WERI-Rb-1 (cell line): ENCODE results near the gene ADCK1.

Experiments
- DNase-seq: peaks from one replicate; pipeline ENCODE4 v3.0.0-alpha.2; 2020
- H3K27ac ChIP-seq: fragments of 250-450 bp; sonication (Bioruptor Pico); 2 replicates; pipeline ENCODE4 v1.5.1; 2020; ENCODE audit warnings: mild to moderate bottlenecking, moderate library complexity
- H3K27me3 ChIP-seq: fragments of 250-450 bp; sonication (Bioruptor Pico); 2 replicates; pipeline ENCODE4 v1.5.1; 2021; ENCODE audit warnings: mild to moderate bottlenecking, low read depth, moderate library complexity; ENCODE audit not compliant: insufficient read depth, severe bottlenecking
- H3K36me3 ChIP-seq: fragments of 250-450 bp; sonication (Bioruptor Pico); 2 replicates; pipeline ENCODE4 v1.5.1; 2020; ENCODE audit warnings: mild to moderate bottlenecking, moderate library complexity
- H3K4me3 ChIP-seq: 2 replicates; pipeline ENCODE4 v1.5.1; 2011; ENCODE audit warnings: low read depth, mild to moderate bottlenecking, control low read depth, low read length
- H3K9me3 ChIP-seq: fragments of 250-450 bp; sonication (Bioruptor Pico); 2 replicates; pipeline ENCODE4 v1.5.1; 2021; ENCODE audit warnings: mild to moderate bottlenecking, moderate library complexity; ENCODE audit not compliant: severe bottlenecking
- TF ChIP-seq, protein P1 (sequence below): IDR thresholded peaks from 2 replicates; pipeline ENCODE4 v1.5.1; 2011; ENCODE audit warnings: low read depth, mild to moderate bottlenecking, control low read depth, inconsistent platforms, low read length

ADCK1 gene

DNA sequence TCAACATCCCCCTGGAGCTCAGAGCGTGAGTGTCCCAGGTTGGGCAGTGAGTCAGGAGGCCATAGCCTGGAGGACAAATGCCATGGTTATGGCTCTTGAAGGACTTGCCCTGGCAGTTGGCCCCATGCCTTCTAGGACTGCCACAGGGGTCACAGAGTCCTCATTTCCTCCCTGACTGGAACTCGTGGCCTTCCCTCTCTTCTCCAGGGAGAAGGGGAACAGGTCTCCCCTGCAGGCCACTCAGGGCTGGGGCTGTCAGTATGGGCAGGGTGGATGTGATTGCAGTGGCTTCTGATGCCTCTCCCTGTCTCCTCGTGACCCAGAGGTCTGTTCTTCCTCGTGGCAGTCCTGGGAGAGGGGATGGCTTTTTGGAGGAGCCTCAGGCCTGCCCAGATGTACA is 70.7 kb downstream of the ADCK1 start:
- DNase-seq, result no peak
- H3K9me3 ChIP-seq, result no peaks in the 10 kb centered on the region
- H3K27ac ChIP-seq, result no peak overlapping the region
- no peaks in the 10 kb centered on the region for H3K27me3 ChIP-seq
- TF ChIP-seq, protein P1, sequence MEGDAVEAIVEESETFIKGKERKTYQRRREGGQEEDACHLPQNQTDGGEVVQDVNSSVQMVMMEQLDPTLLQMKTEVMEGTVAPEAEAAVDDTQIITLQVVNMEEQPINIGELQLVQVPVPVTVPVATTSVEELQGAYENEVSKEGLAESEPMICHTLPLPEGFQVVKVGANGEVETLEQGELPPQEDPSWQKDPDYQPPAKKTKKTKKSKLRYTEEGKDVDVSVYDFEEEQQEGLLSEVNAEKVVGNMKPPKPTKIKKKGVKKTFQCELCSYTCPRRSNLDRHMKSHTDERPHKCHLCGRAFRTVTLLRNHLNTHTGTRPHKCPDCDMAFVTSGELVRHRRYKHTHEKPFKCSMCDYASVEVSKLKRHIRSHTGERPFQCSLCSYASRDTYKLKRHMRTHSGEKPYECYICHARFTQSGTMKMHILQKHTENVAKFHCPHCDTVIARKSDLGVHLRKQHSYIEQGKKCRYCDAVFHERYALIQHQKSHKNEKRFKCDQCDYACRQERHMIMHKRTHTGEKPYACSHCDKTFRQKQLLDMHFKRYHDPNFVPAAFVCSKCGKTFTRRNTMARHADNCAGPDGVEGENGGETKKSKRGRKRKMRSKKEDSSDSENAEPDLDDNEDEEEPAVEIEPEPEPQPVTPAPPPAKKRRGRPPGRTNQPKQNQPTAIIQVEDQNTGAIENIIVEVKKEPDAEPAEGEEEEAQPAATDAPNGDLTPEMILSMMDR, result no peak
- no peak overlapping the region for H3K4me3 ChIP-seq
- H3K36me3 ChIP-seq, result no peaks in the 10 kb centered on the region

DNA sequence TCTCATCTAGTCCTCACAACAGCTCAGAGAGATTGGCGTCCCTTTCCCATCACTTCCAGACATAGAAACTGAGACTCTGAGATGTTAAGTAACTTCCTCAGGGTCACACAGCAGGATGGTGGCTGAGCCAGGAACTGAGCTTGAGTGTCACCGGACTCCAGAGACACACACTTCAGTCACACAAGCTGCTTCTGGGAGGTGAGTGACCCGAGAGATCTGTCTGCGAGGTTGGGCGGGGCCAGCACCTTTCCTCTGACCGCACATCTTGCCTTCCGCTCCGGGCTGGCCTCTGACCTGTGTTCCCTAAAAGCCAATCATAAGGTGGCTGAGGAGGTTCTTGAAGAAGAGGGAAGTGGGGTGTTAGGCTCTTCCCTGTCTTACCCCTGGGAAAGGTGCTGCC is 72.2 kb downstream of the ADCK1 start:
- Histone ChIP-seq H3K4me3 (no peak overlapping the region), H3K27me3 (no peaks in the 10 kb centered on the region), H3K36me3 (no peaks in the 10 kb centered on the region), H3K9me3 (no peaks in the 10 kb centered on the region), H3K27ac (no peak overlapping the region)
- TF ChIP-seq, protein P1, result no peak
- no peak for DNase-seq

DNA sequence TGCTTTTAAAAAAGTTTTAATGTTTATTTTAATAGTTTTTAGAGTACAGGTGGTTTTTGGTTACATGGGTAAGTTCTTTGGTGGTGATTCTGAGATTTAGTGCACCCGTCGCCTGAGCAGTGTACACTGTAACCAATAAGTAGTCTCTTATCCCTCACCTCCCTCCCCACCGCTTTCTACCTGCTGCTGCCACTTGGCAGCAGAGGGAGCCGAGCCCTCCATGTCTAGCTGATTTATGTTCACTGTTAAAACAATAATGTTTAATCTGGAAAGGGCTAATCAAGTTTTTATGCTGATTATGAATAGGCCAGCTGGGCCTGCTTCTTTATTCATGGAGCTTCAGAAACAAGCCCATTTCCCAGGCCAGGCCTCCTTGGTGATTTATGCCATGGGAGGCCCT is 73.1 kb downstream of the ADCK1 start:
- Histone ChIP-seq H3K36me3 (no peaks in the 10 kb centered on the region), H3K9me3 (no peaks in the 10 kb centered on the region), H3K4me3 (no peak overlapping the region), H3K27ac (no peak overlapping the region), H3K27me3 (no peaks in the 10 kb centered on the region)
- TF ChIP-seq, protein P1, result no peak
- DNase-seq, result peak; percentile 37

- TF ChIP-seq, protein P1, result no peak
- no peak for DNase-seq
- Histone ChIP-seq H3K36me3 (no peaks in the 10 kb centered on the region), H3K4me3 (no peak overlapping the region), H3K27me3 (no peaks in the 10 kb centered on the region), H3K27ac (no peak overlapping the region), H3K9me3 (no peaks in the 10 kb centered on the region)
These were observed 78.9 kb downstream of the ADCK1 start for GRCh38 chr14:77878783-77879182.

- Histone ChIP-seq H3K4me3 (no peak overlapping the region), H3K27me3 (no peaks in the 10 kb centered on the region), H3K9me3 (no peaks in the 10 kb centered on the region), H3K27ac (no peak overlapping the region), H3K36me3 (no peaks in the 10 kb centered on the region)
- TF ChIP-seq, protein P1, result no peak
- DNase-seq, result no peak
These were observed 80.1 kb downstream of the ADCK1 start for GRCh38 chr14:77880056-77880455.

- no peaks in the 10 kb centered on the region for H3K9me3 ChIP-seq
- H3K36me3 ChIP-seq, result no peaks in the 10 kb centered on the region
- no peaks in the 10 kb centered on the region for H3K27me3 ChIP-seq
- TF ChIP-seq, protein P1, result no peak
- H3K27ac ChIP-seq, result no peak overlapping the region
- DNase-seq, result no peak
- no peak overlapping the region for H3K4me3 ChIP-seq
These were observed 82.2 kb downstream of the ADCK1 start for GRCh38 chr14:77882098-77882497.
